ENCODE measurements around the gene ODAPH.
A peak's percentile ranks its signal among the peaks of the same experiment; 100 is the strongest.
"Not testable (repeated sequence)": the region's sequence is repeated elsewhere in the genome, so short reads cannot be mapped to it uniquely, and the experiment has no call there.

The ODAPH gene, protein sequence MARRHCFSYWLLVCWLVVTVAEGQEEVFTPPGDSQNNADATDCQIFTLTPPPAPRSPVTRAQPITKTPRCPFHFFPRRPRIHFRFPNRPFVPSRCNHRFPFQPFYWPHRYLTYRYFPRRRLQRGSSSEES

DNA sequence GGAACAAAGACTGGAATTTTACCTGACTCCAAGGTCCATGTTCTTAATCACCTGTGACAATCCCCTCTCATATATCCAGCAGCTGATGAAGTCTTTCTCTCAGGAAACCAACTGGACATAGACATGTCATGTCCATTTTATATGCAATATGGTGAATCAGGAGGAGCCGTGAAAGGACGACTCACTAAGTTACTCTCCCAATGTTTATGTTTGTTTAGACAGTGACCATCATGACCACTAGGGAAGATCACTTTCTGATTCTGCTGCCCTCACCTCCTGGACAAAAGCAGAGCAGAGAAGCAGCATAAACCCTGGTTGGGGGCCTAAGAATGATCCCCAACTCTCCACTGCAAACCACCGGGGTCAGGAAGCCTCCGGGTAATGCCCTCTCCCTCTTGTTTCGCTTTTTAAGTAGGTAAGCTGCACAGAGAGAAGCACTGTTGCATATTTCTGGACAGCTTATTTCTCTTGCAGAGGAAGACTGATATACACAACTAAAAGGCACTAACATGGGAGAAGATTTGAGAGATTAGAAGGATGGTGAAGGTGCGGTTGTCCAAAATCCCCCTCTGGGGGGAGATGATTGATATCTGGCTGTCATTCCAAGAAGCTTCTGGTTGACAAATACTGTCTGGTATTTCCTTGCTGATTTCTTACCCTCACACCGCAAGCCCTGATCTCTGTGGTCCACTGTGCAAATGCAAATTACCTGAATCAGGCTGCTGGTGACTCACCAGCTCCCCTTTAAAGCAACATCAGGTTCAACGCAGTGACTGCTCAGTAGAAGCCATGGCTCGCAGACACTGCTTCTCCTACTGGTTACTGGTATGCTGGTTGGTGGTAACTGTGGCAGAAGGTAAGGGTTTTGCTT, at the start of gene ODAPH:
Gene ODAPH, plus strand, starts transcription at position 773 of the 871 bp plus-strand sequence. Its CDS starts 17 bp downstream, at position 790.
- Histone ChIP-seq H3K79me2 (ENCODE audit: insufficient read depth, low read length) (no peaks in the 10 kb centered on the region), H3K4me2 (ENCODE audit: insufficient read depth, low read length) (no peak within 1 kb of the TSS), H3K4me1 (ENCODE audit: insufficient read depth, low read length) (no peaks in the 10 kb centered on the region), H3K27ac (ENCODE audit: low read length) (no peak within 1 kb of the TSS), H2AFZ (ENCODE audit: low read depth, low read length) (no peak within 1 kb of the TSS), H3K9ac (ENCODE audit: low read depth, low read length) (no peak within 1 kb of the TSS), H3K4me3 (ENCODE audit: low read depth in 1 of 2, low read length in 2 of 2) (no peak within 1 kb of the TSS), H3K9me3 (ENCODE audit: insufficient read depth, low read length, severe bottlenecking) (no peaks in the 10 kb centered on the region), H3K27me3 (ENCODE audit: insufficient read depth, low read length, poor library complexity) (no peaks in the 10 kb centered on the region), H3K36me3 (ENCODE audit: insufficient read depth, low read length) (no peaks in the 10 kb centered on the region), H4K20me1 (ENCODE audit: insufficient read depth, low read length) (no peaks in the 10 kb centered on the region)
- TF ChIP-seq EZH2 (IDR thresholded peaks at IDR 0.05; ENCODE audit: borderline replicate concordance, low read depth, low read length, severe bottlenecking), result no peak
- TF ChIP-seq, protein P1, sequence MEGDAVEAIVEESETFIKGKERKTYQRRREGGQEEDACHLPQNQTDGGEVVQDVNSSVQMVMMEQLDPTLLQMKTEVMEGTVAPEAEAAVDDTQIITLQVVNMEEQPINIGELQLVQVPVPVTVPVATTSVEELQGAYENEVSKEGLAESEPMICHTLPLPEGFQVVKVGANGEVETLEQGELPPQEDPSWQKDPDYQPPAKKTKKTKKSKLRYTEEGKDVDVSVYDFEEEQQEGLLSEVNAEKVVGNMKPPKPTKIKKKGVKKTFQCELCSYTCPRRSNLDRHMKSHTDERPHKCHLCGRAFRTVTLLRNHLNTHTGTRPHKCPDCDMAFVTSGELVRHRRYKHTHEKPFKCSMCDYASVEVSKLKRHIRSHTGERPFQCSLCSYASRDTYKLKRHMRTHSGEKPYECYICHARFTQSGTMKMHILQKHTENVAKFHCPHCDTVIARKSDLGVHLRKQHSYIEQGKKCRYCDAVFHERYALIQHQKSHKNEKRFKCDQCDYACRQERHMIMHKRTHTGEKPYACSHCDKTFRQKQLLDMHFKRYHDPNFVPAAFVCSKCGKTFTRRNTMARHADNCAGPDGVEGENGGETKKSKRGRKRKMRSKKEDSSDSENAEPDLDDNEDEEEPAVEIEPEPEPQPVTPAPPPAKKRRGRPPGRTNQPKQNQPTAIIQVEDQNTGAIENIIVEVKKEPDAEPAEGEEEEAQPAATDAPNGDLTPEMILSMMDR (IDR thresholded peaks at IDR 0.05; ENCODE audit: borderline replicate concordance, extremely low read depth, low read length, poor library complexity, severe bottlenecking), result no peak
- ATAC-seq (ENCODE audit: insufficient read depth, low read depth) (no peak), DNase-seq (no peak)

DNA sequence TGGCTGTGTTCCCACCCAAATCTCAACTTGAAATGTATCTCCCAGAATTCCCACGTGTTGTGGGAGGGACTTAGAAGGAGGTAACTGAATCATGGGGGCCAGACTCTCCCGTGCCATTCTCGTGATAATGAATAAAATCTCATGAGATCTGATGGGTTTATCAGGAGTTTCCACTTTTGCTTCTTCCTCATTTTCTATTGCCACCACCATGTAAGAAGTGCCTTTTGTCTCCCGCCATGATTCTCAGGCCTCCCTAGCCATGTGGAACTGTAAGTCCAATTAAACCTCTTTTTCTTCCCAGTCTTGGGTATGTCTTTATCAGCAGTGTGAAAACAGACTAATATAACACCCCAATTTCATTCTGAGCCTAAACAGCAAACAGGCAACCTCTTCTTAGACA, 46.3 kb upstream of the ODAPH start:
- not testable (repeated sequence) for H3K27me3 ChIP-seq (ENCODE audit: insufficient read depth, low read length, poor library complexity); DNase-seq; H3K9ac ChIP-seq (ENCODE audit: low read depth, low read length); H4K20me1 ChIP-seq (ENCODE audit: insufficient read depth, low read length); H3K9me3 ChIP-seq (ENCODE audit: insufficient read depth, low read length, severe bottlenecking); ATAC-seq (ENCODE audit: insufficient read depth, low read depth); H3K4me3 ChIP-seq (ENCODE audit: low read depth in 1 of 2, low read length in 2 of 2); H2AFZ ChIP-seq (ENCODE audit: low read depth, low read length); H3K27ac ChIP-seq (ENCODE audit: low read length)
- Histone ChIP-seq H3K4me1 (ENCODE audit: insufficient read depth, low read length) (peaks cover 38% of the 10 kb centered on the region), H3K4me2 (ENCODE audit: insufficient read depth, low read length) (peak overlapping the region; percentile 47; the same call in 1 of the 2 replicates), H3K79me2 (ENCODE audit: insufficient read depth, low read length) (peaks cover 77% of the 10 kb centered on the region), H3K36me3 (ENCODE audit: insufficient read depth, low read length) (peaks cover 24% of the 10 kb centered on the region)

DNA sequence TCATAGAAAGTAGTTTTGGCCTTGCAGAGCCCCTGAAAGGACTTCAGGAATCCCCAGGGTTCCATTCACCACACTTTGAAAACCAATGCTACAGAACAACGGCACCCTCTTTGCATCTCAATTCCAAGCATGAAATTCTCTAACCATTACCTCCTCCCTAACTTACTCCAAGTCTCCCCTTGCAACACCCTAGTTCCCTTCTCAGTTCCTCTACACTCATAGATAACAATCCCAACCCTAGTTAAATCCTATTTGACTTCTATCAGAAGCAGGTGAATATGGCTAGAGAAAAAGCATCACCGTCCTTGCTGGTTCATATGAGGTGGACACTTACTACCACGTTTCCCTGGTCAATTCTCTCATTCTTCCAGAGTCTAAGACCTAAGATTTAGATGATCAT, 44.0 kb upstream of the ODAPH start:
- Histone ChIP-seq H3K27ac (ENCODE audit: low read length) (peak overlapping the region; percentile 51; the same call in 1 of the 2 replicates), H4K20me1 (ENCODE audit: insufficient read depth, low read length) (no peaks in the 10 kb centered on the region), H3K4me3 (ENCODE audit: low read depth in 1 of 2, low read length in 2 of 2) (peak overlapping the region in 1 of 2 experiments; percentile 95; a peak in 2 of 4 replicates), H2AFZ (ENCODE audit: low read depth, low read length) (no peak overlapping the region), H3K79me2 (ENCODE audit: insufficient read depth, low read length) (peaks cover 83% of the 10 kb centered on the region), H3K36me3 (ENCODE audit: insufficient read depth, low read length) (peaks cover 13% of the 10 kb centered on the region), H3K4me2 (ENCODE audit: insufficient read depth, low read length) (peak overlapping the region; percentile 95), H3K4me1 (ENCODE audit: insufficient read depth, low read length) (peaks cover 58% of the 10 kb centered on the region), H3K9me3 (ENCODE audit: insufficient read depth, low read length, severe bottlenecking) (no peaks in the 10 kb centered on the region), H3K27me3 (ENCODE audit: insufficient read depth, low read length, poor library complexity) (no peaks in the 10 kb centered on the region), H3K9ac (ENCODE audit: low read depth, low read length) (peak overlapping the region; percentile 18; the same call in 1 of the 2 replicates)
- TF ChIP-seq, protein P1 (IDR thresholded peaks at IDR 0.05; ENCODE audit: borderline replicate concordance, extremely low read depth, low read length, poor library complexity, severe bottlenecking), result no peak
- no peak for TF ChIP-seq EZH2 (IDR thresholded peaks at IDR 0.05; ENCODE audit: borderline replicate concordance, low read depth, low read length, severe bottlenecking)
- DNase-seq, result no peak
- no peak for ATAC-seq (ENCODE audit: insufficient read depth, low read depth)

Measured in DND-41 (cell line).